ENCODE measurements around the gene POU2AF1. TPM values are rescaled to one million over a fixed set of nuclear protein-coding genes. Genes with fewer than 3 reads are reported as not detected.

POU2AF1 gene
- total RNA-seq, result 1 to 10 TPM; 3.0 to 3.5 TPM

GRCh38 chr11:111378861-111379601 is at the start of gene POU2AF1:
Gene POU2AF1, minus strand, starts transcription at chr11:111379275. Its CDS starts 98 bp downstream, at chr11:111379177.
- Mint-ChIP-seq H3K27me3 (no peaks in the 10 kb centered on the region), H3K27ac (peak within 1 kb of the TSS; percentile 99), H3K4me3 (peak within 1 kb of the TSS; percentile 77), H3K4me1 (peaks cover 63% of the 10 kb centered on the region), H3K36me3 (peaks cover 4% of the 10 kb centered on the region), H3K9me3 (no peaks in the 10 kb centered on the region)
- peak; percentile 84 for DNase-seq

- H3K27me3 Mint-ChIP-seq, result no peaks in the 10 kb centered on the region
- no peaks in the 10 kb centered on the region for H3K36me3 Mint-ChIP-seq
- DNase-seq, result no peak
- H3K27ac Mint-ChIP-seq, result no peak overlapping the region
- no peaks in the 10 kb centered on the region for H3K9me3 Mint-ChIP-seq
- no peak overlapping the region for H3K4me3 Mint-ChIP-seq
- no peaks in the 10 kb centered on the region for H3K4me1 Mint-ChIP-seq
Measured at GRCh38 chr11:111428113-111428876, 49.2 kb upstream of the POU2AF1 start.

- Mint-ChIP-seq H3K4me3 (no peak overlapping the region), H3K27me3 (no peaks in the 10 kb centered on the region), H3K4me1 (no peaks in the 10 kb centered on the region), H3K9me3 (no peaks in the 10 kb centered on the region), H3K36me3 (no peaks in the 10 kb centered on the region), H3K27ac (no peak overlapping the region)
- no peak for DNase-seq
Measured at GRCh38 chr11:111427471-111427912, 48.4 kb upstream of the POU2AF1 start.

- H3K9me3 Mint-ChIP-seq, result no peaks in the 10 kb centered on the region
- no peak overlapping the region for H3K4me3 Mint-ChIP-seq
- H3K27ac Mint-ChIP-seq, result no peak overlapping the region
- H3K27me3 Mint-ChIP-seq, result no peaks in the 10 kb centered on the region
- H3K36me3 Mint-ChIP-seq, result no peaks in the 10 kb centered on the region
- H3K4me1 Mint-ChIP-seq, result no peaks in the 10 kb centered on the region
- no peak for DNase-seq
Measured at GRCh38 chr11:111426617-111427016, 47.5 kb upstream of the POU2AF1 start.

- Mint-ChIP-seq H3K4me1 (peaks cover 4% of the 10 kb centered on the region), H3K36me3 (no peaks in the 10 kb centered on the region), H3K27ac (no peak overlapping the region), H3K9me3 (no peaks in the 10 kb centered on the region), H3K27me3 (no peaks in the 10 kb centered on the region), H3K4me3 (no peak overlapping the region)
- no peak for DNase-seq
Measured at GRCh38 chr11:111423250-111423615, 44.2 kb upstream of the POU2AF1 start.

GRCh38 chr11:111422494-111423249 is 43.6 kb upstream of the POU2AF1 start:
- H3K27me3 Mint-ChIP-seq, result no peaks in the 10 kb centered on the region
- H3K4me1 Mint-ChIP-seq, result peaks cover 8% of the 10 kb centered on the region
- H3K27ac Mint-ChIP-seq, result no peak overlapping the region
- H3K4me3 Mint-ChIP-seq, result no peak overlapping the region
- H3K36me3 Mint-ChIP-seq, result no peaks in the 10 kb centered on the region
- DNase-seq, result peak; percentile 61
- H3K9me3 Mint-ChIP-seq, result no peaks in the 10 kb centered on the region

GRCh38 chr11:111421251-111421650 is 42.2 kb upstream of the POU2AF1 start:
- peaks cover under 1% of the 10 kb centered on the region for H3K36me3 Mint-ChIP-seq
- DNase-seq, result no peak

GRCh38 chr11:111419641-111420327 is 40.7 kb upstream of the POU2AF1 start:
- no peaks in the 10 kb centered on the region for H3K27me3 Mint-ChIP-seq
- no peak overlapping the region for H3K4me3 Mint-ChIP-seq
- H3K36me3 Mint-ChIP-seq, result peaks cover 1% of the 10 kb centered on the region
- no peak overlapping the region for H3K27ac Mint-ChIP-seq
- no peak for DNase-seq
- no peaks in the 10 kb centered on the region for H3K9me3 Mint-ChIP-seq
- peaks cover 29% of the 10 kb centered on the region for H3K4me1 Mint-ChIP-seq

More at GRCh38 chr11:111421251-111421650, 42.2 kb upstream of the POU2AF1 start:
- Mint-ChIP-seq H3K4me1 (peaks cover 22% of the 10 kb centered on the region), H3K4me3 (no peak overlapping the region), H3K27ac (no peak overlapping the region), H3K9me3 (no peaks in the 10 kb centered on the region), H3K27me3 (no peaks in the 10 kb centered on the region)

- Mint-ChIP-seq H3K4me3 (no peak overlapping the region), H3K27ac (peak overlapping the region; percentile 8), H3K9me3 (no peaks in the 10 kb centered on the region), H3K36me3 (peaks cover 1% of the 10 kb centered on the region), H3K4me1 (peaks cover 35% of the 10 kb centered on the region), H3K27me3 (no peaks in the 10 kb centered on the region)
- DNase-seq, result no peak
Measured at GRCh38 chr11:111419181-111419580, 40.1 kb upstream of the POU2AF1 start.

GRCh38 chr11:111418436-111418787 is 39.3 kb upstream of the POU2AF1 start:
- Mint-ChIP-seq H3K4me3 (no peak overlapping the region), H3K9me3 (no peaks in the 10 kb centered on the region), H3K27me3 (no peaks in the 10 kb centered on the region), H3K36me3 (peaks cover 1% of the 10 kb centered on the region), H3K4me1 (peaks cover 41% of the 10 kb centered on the region), H3K27ac (no peak overlapping the region)
- DNase-seq, result no peak

GRCh38 chr11:111417766-111418435 is 38.8 kb upstream of the POU2AF1 start:
- Mint-ChIP-seq H3K27me3 (no peaks in the 10 kb centered on the region), H3K36me3 (peaks cover 1% of the 10 kb centered on the region), H3K27ac (peak overlapping the region; percentile 88), H3K4me3 (no peak overlapping the region), H3K4me1 (peaks cover 43% of the 10 kb centered on the region), H3K9me3 (no peaks in the 10 kb centered on the region)
- no peak for DNase-seq

- Mint-ChIP-seq H3K4me3 (no peak overlapping the region), H3K9me3 (no peaks in the 10 kb centered on the region), H3K4me1 (peaks cover 46% of the 10 kb centered on the region), H3K36me3 (peaks cover 1% of the 10 kb centered on the region), H3K27me3 (no peaks in the 10 kb centered on the region), H3K27ac (peak overlapping the region; percentile 88)
- DNase-seq, result peak; percentile 24
Measured at GRCh38 chr11:111417011-111417765, 38.1 kb upstream of the POU2AF1 start.

GRCh38 chr11:111416231-111416960 is 37.3 kb upstream of the POU2AF1 start:
- Mint-ChIP-seq H3K4me3 (no peak overlapping the region), H3K36me3 (peaks cover 1% of the 10 kb centered on the region), H3K27ac (peak overlapping the region; percentile 88), H3K9me3 (no peaks in the 10 kb centered on the region), H3K27me3 (no peaks in the 10 kb centered on the region), H3K4me1 (peaks cover 46% of the 10 kb centered on the region)
- DNase-seq, result no peak
